Activated CD4-positive, alpha-beta T cell treated with anti-CD3 and anti-CD28 coated beads, Interleukin-2, amount 10 ng/mL, durations not matched to agents 24 days and 14 days (primary cell): Measurements from ENCODE around the gene BRD3. TPM values are rescaled to one million over a fixed set of nuclear protein-coding genes. Genes with fewer than 3 reads are reported as not detected.

Experiments used
- DNase-seq: peaks from one replicate; pipeline ENCODE4 v3.0.0; 2022
- H3K27ac Mint-ChIP-seq: one replicate; pipeline ENCODE4 v1.8.0; 2022; ENCODE audit warnings: mild to moderate bottlenecking, mixed read lengths
- H3K27me3 Mint-ChIP-seq: one replicate; pipeline ENCODE4 v1.8.0; 2022; ENCODE audit warnings: mixed read lengths
- H3K36me3 Mint-ChIP-seq: one replicate; pipeline ENCODE4 v1.8.0; 2022; ENCODE audit warnings: low read depth, mild to moderate bottlenecking, mixed read lengths
- H3K4me1 Mint-ChIP-seq: one replicate; pipeline ENCODE4 v1.8.0; 2021; ENCODE audit warnings: mixed read lengths
- H3K4me3 Mint-ChIP-seq: one replicate; pipeline ENCODE4 v1.8.0; 2022; ENCODE audit warnings: mild to moderate bottlenecking, moderate library complexity, mixed read lengths
- H3K9me3 Mint-ChIP-seq: one replicate; pipeline ENCODE4 v1.8.0; 2021; ENCODE audit warnings: mixed read lengths
- intact Hi-C: fragments of 100-400 bp; cut with micrococcal nuclease; formaldehyde crosslinking; loops from one replicate; pipeline ENCODE4 v1.15.1; 2023
- total RNA-seq: library from RNA; stranded (reverse); gene quantifications from 2 replicates; pipeline ENCODE4 v1.2.3, GENCODE V29; 2022

Gene BRD3
- total RNA-seq, 1 donor from 2014 or later, result 32.3 TPM

DNA sequence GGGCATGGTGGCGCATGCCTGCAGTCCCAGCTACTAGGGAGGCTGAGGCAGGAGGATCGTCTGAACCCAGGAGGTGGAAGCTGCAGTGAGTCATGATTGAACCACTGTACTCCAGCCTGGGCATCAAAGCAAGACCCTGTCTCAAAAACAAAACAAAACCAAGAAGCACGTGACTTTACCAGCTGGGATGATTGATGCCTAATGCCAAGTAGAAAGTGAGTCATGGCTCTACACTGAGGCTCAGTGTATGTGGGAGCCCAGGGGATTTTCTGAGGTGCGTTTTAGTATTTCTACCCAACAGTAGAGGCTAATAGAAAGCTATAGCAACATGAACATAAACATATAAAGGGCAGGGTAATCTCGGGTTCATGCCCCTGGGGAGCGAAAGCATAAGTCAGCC lies 56.4 kb downstream of the BRD3 start:
- Mint-ChIP-seq H3K27ac (no peak overlapping the region), H3K36me3 (peaks cover 5% of the 10 kb centered on the region), H3K9me3 (peaks cover 4% of the 10 kb centered on the region), H3K27me3 (no peaks in the 10 kb centered on the region), H3K4me3 (no peak overlapping the region), H3K4me1 (no peaks in the 10 kb centered on the region)
- intact Hi-C loops, result no loop called here
- no peak for DNase-seq

DNA sequence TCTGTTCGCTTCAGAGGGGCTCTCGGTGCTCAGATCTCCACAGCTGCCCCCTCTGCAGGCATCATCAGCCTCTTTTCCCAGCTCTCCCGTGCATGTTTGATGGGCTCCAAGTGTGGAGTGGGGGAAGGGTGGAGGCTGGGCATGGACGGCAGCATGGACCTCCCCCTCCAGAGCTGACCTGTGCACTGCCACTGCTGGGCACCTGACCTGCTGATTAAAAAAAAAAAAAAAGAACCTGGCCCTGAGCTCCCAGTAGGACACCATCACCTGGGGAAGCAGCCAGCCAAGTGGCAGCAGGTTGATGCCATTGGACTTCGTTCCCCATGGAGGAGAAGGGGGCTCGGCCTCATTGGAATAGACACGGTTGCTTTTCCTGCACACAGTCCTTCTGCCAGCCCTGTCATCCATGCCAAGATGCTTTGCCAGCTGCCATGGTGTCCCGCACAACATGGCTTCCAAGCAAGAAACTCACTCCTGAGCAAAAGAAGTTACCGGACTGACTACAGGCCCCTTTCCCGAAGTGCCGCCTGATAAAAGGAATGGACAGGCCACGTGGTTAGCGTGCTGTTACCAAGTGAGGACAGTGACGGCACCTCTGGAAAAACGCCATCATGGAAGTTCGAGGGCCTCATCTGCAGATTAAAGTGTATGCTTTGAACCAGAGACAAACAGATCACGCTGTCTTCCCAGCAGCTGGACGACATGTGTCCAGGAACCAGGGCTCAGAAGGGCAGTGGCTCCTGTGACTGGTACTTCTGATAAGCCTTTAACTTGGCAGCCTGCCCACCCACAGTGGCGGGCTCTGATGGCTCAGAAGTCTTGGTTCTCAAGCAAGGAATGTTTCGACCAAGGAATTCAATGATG lies 57.3 kb downstream of the BRD3 start:
- Mint-ChIP-seq H3K27ac (no peak overlapping the region), H3K9me3 (peaks cover 4% of the 10 kb centered on the region), H3K4me1 (no peaks in the 10 kb centered on the region), H3K4me3 (no peak overlapping the region), H3K27me3 (no peaks in the 10 kb centered on the region), H3K36me3 (peaks cover 5% of the 10 kb centered on the region)
- DNase-seq, result no peak
- intact Hi-C loops, result no loop called here

DNA sequence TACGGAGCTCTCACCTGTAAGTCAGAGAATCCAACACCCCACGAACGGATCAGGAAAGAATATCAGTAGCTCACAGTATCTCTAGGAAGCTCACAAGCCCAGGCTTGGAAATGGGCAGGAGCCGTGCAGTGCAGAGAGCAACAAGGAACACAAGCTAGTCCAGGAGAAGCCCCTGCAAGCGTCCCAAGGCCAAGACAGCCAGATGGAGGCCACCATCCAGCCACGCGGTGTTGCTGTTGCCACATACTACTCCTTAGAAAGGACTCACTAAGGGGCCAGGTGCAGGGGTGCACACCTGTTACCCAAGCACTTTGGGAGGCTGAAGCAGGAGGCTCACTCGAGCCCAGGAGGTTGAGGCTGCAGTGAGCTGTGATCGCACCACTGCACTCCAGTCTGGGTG lies 60.3 kb downstream of the BRD3 start:
- Mint-ChIP-seq H3K4me1 (no peaks in the 10 kb centered on the region), H3K27ac (no peak overlapping the region), H3K9me3 (no peaks in the 10 kb centered on the region), H3K4me3 (no peak overlapping the region), H3K36me3 (peaks cover 3% of the 10 kb centered on the region), H3K27me3 (no peaks in the 10 kb centered on the region)
- intact Hi-C loops, result no loop called here
- DNase-seq, result no peak

DNA sequence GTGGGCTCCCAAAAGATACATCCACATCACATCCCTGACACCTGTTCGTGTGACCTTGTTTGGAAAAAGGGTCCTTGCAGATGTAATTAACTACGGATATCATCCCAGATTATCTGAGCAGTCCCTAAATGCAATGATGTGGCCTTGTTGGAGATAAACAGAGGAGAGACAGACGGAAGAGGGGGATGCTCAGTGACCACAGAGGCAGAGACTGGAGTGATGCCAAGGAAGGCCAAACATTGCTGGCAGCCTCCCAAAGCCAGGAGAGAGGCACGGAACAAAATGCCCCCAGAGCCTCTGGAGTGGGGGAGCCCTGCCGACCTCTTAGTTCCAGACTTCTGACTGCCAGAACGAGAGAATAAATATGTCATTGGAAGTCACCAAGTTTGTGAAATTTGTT lies 60.7 kb downstream of the BRD3 start:
- no peaks in the 10 kb centered on the region for H3K4me1 Mint-ChIP-seq

DNA sequence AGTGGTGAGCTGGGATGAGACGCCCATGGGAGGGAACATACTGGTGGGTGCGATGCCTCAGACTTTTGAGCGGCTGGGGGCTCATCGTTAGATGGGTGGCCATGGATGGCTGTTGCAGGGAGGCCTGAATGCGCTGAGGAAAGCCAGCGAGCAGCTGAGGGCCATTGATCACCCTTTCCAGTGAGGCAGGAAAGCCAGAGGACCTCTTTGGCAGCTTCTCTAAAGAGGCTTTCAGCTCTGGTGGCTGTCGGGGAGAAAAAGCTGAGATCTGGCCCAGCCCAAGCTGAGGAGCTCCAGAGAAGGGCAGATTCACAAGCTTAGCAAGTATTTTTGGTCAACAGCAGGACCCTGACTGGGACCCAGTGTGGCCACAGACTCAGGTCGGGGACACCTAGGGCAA lies 62.4 kb downstream of the BRD3 start:
- H3K4me3 Mint-ChIP-seq, result no peak overlapping the region

More for the DNA sequence above, 60.7 kb downstream of the BRD3 start:
- Mint-ChIP-seq H3K27me3 (no peaks in the 10 kb centered on the region), H3K27ac (no peak overlapping the region), H3K4me3 (no peak overlapping the region), H3K9me3 (no peaks in the 10 kb centered on the region), H3K36me3 (peaks cover 3% of the 10 kb centered on the region)
- intact Hi-C loops, result no loop called here
- DNase-seq, result no peak

DNA sequence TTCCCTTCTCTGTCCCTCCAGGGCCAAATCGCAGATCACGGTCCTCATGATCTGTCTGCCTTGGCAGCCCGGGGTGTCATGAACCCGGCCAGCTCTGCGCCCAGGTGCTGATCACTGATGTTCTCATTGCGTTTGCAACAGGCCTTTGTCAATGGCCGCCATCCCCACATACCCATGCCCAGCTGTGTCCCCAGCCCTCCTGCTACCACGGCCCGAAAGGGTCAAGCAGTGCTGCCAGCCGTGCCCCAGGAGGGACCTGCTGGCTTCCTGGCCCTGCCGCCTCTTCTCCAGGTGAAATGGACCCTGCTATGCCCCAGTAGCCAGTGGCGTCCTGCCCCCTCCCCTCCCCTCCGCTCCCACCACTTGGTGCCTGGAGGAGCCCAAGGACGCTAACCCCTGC lies 62.9 kb downstream of the BRD3 start:
- H3K36me3 Mint-ChIP-seq, result no peaks in the 10 kb centered on the region
- H3K9me3 Mint-ChIP-seq, result no peaks in the 10 kb centered on the region
- H3K4me3 Mint-ChIP-seq, result no peak overlapping the region
- no peaks in the 10 kb centered on the region for H3K4me1 Mint-ChIP-seq
- DNase-seq, result no peak
- intact Hi-C loops, result no loop called here
- no peaks in the 10 kb centered on the region for H3K27me3 Mint-ChIP-seq
- H3K27ac Mint-ChIP-seq, result no peak overlapping the region

More for the DNA sequence above, 62.4 kb downstream of the BRD3 start:
- intact Hi-C loops, result no loop called here
- DNase-seq, result no peak
- no peaks in the 10 kb centered on the region for H3K36me3 Mint-ChIP-seq
- no peaks in the 10 kb centered on the region for H3K4me1 Mint-ChIP-seq
- H3K27me3 Mint-ChIP-seq, result no peaks in the 10 kb centered on the region
- no peaks in the 10 kb centered on the region for H3K9me3 Mint-ChIP-seq
- H3K27ac Mint-ChIP-seq, result no peak overlapping the region

DNA sequence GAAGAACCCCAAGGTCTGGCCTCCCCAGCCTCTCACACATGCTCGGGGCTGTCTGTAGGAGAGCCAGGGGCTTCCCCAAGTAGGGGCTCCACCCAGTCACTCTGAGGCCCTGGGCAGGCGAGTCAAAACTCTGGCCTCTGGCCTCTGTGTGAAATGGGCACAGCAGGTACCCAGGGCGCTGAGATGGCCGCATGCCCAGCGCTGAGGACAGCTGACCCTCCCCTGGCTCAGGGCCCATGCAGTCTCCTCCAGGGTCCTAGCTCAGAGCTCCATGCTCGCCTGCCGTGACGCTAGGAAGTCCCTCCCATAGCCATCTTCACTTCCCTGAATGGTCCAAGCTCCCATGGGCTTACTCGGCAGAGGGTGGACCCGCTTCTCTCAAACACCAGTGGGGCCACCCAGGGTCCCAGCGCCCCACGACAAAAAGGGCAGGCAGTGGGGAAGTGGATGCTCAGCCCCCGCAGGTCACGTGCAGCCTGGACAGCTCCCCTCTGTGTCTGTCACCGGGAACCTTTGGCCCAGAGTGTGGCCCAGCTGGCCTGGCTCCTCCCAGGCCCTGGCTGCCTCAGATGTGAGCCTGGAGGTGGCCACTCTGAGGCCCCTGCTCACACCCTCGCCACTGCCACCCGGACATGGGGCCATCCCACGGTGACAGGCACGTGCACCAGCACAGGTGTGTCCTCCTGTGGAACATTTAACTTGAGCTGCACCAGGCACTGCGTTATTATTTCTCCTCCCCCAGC lies 63.5 kb downstream of the BRD3 start:
- intact Hi-C loops, result no loop called here
- Mint-ChIP-seq H3K4me3 (no peak overlapping the region), H3K4me1 (no peaks in the 10 kb centered on the region), H3K27ac (no peak overlapping the region), H3K9me3 (no peaks in the 10 kb centered on the region), H3K36me3 (no peaks in the 10 kb centered on the region), H3K27me3 (no peaks in the 10 kb centered on the region)
- DNase-seq, result no peak

DNA sequence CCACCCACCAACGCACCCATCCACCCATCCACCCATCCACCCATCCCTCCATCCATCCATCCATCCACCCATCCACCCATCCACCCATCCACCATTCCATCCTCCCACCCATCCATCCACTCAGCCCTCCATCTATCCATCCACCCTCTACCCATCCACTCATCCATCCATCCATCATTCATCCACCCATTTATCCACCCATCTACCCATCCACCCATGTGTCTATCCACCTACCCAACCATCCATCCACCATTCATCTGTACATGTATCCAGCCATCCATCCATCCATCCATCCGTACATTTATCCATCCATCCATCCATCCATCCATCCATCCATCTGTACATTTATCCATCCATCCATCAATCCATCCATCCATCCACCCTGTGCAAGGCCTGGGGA lies 64.6 kb downstream of the BRD3 start:
- Mint-ChIP-seq H3K4me1 (no peaks in the 10 kb centered on the region), H3K4me3 (no peak overlapping the region), H3K27me3 (no peaks in the 10 kb centered on the region), H3K9me3 (no peaks in the 10 kb centered on the region), H3K27ac (no peak overlapping the region), H3K36me3 (no peaks in the 10 kb centered on the region)
- intact Hi-C loops, result no loop called here
- DNase-seq, result no peak

DNA sequence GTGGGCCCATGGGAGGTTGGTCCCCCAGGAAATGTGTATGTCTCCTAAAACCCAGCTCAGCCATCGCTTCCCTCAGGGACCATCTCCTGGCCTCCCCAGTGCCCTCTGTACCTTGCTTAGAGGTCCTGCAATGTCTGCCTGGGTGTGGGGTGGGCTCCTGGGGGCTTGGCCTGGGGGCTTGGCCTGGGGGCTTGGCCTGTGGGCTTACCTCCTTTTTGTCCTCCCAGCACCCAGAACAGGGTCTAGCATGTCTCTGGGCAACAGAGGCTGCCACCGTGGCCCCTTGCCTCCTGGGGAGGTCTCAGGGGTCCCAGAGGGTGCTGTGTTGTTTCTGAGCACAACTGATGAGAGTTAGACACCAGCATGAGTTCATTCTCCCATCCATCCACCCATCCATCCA lies 65.0 kb downstream of the BRD3 start:
- no peaks in the 10 kb centered on the region for H3K4me1 Mint-ChIP-seq
- no peaks in the 10 kb centered on the region for H3K36me3 Mint-ChIP-seq
- no peaks in the 10 kb centered on the region for H3K9me3 Mint-ChIP-seq
- intact Hi-C loops, result no loop called here
- no peak overlapping the region for H3K4me3 Mint-ChIP-seq
- DNase-seq, result no peak
- H3K27ac Mint-ChIP-seq, result no peak overlapping the region
- H3K27me3 Mint-ChIP-seq, result no peaks in the 10 kb centered on the region

DNA sequence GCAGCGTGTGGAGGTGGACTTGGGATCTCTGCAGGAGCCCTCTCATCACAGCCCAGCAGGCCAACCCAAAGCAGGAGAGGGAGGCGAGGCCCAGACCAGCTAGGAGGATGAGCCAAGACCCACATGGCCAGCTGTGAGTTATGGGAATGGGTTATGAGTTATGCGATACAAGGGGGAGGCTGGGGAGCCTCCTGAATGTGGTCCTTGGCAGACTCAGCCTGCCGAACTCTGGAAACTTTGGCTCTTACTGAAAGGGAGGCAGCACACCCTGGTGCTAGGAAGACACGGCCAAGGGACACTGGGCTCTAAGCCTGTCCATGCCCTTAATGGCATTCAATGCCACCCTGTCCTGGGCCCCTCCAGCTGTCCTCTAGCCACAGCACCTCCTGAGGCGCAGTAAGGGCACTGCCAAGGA lies 68.0 kb downstream of the BRD3 start:
- Mint-ChIP-seq H3K27ac (no peak overlapping the region), H3K27me3 (no peaks in the 10 kb centered on the region), H3K36me3 (no peaks in the 10 kb centered on the region), H3K9me3 (no peaks in the 10 kb centered on the region), H3K4me1 (no peaks in the 10 kb centered on the region), H3K4me3 (no peak overlapping the region)
- no peak for DNase-seq
- intact Hi-C loops, result no loop called here

DNA sequence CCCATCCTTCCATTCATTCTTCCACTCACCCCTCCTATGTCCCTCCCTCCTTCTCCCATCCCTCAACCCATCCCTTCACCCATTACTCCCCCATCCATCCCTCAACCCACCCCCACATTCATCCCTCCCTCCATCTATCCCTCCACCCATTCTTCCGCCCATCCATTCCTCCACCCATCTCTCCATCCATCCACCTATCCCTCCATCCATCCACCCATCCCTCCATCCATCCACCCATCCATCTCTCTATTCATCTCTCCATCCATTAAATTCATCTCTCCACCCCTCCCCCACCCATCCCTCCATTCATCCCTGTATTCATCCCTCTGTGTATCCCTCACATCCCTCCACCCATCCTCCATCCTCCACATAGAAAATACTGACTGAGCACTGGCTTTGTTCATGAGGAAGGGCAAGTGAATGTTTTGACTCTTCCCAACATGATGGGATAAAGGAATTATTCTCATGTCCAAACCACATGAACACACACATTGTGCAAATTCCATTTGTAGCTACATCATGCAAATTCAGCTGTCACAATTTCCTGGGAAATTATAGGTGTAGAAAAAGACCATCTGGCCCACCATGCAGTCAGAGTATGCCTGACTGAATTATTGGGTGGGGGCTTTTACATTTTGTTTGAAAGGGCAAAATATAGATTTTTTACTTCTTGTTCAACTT lies 68.8 kb downstream of the BRD3 start:
- Mint-ChIP-seq H3K36me3 (no peaks in the 10 kb centered on the region), H3K27ac (no peak overlapping the region), H3K27me3 (peaks cover 2% of the 10 kb centered on the region), H3K9me3 (no peaks in the 10 kb centered on the region), H3K4me3 (no peak overlapping the region), H3K4me1 (peaks cover 2% of the 10 kb centered on the region)
- intact Hi-C loops, result no loop called here
- DNase-seq, result no peak

DNA sequence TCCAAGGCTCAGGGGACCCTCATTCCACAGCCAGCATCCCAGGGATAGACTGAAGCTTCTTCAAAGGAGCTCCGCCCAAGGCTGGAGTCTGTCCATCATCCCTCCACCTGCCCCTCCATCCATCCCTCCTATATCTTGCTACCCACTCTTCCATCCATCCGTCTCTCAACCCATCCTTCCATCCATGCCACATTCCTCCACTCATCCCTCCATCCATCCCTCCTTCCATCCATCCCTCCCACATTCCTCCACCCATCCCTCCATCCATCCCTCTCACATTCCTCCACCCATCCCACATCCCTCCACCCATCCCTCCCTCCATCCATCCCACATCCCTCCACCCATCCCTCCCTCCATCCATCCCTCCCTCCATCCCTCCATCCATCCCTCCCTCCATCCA lies 70.2 kb downstream of the BRD3 start:
- Mint-ChIP-seq H3K36me3 (no peaks in the 10 kb centered on the region), H3K27ac (no peak overlapping the region), H3K27me3 (peaks cover 2% of the 10 kb centered on the region), H3K9me3 (no peaks in the 10 kb centered on the region), H3K4me3 (no peak overlapping the region), H3K4me1 (peaks cover 2% of the 10 kb centered on the region)
- intact Hi-C loops, result no loop called here
- no peak for DNase-seq

DNA sequence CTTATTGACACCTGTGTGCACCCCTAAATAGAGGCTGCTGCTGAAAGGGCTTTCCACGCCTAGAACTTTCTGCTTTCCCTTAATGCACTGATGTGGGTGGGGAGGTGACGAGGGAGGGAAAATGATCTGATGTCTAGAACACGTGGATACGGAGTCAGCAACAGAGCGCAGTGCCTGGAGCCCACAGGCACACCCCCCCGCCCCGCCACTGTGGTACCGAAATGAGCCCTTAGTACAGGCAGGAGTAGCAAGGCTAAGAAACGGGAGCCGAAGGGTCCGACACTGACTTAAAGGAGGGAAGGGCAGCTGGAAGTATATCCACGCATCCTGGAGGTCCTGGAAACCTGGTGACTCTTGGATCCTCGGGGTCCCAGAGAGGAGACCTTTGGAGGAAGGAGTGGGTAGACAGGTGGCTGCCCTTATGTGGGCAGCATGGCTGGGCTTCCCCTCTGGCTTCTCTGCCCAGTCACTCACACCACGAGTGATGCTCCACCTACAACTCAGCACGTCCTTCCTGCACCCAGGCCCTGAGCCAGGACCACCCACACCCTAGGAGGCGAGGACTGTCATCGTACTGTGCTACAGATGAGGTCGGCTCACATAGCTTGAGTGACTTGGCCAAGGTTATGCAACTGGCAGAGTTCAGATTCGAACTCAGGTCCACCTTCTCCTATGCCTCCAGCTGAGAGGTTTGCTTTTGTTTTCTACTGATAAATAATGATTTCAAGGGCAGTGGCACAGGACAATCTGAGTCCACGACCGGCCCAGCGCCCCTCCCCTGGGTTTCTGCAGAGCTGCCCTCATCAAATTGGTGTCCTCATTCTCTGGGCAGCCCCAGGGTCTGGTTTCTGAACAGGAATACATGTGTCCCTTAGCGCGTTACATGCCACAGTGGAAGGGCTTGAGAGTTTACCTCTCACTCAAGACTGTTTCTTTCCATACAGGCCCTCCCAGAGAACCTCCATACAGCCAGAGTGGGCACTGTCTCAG lies 71.0 kb downstream of the BRD3 start:
- no peak for DNase-seq
- peaks cover 2% of the 10 kb centered on the region for H3K4me1 Mint-ChIP-seq
- H3K27ac Mint-ChIP-seq, result no peak overlapping the region
- intact Hi-C loops, result no loop called here
- no peaks in the 10 kb centered on the region for H3K36me3 Mint-ChIP-seq
- H3K27me3 Mint-ChIP-seq, result peaks cover 2% of the 10 kb centered on the region
- no peak overlapping the region for H3K4me3 Mint-ChIP-seq
- no peaks in the 10 kb centered on the region for H3K9me3 Mint-ChIP-seq
